HFFc6 (cell line): ENCODE data around the gene PAFAH1B1. TPM values are rescaled to one million over a fixed set of nuclear protein-coding genes. Genes with fewer than 3 reads are reported as not detected.

Source experiments
- DNase-seq: peaks from one replicate; pipeline ENCODE4 v3.0.0-alpha.2; 2018
- H3K27ac Mint-ChIP-seq: 2 replicates; pipeline ENCODE4 v1.8.0; 2020; ENCODE audit warnings: mild to moderate bottlenecking, mixed read lengths
- H3K27me3 Mint-ChIP-seq: 2 replicates; pipeline ENCODE4 v1.8.0; 2021; ENCODE audit warnings: mild to moderate bottlenecking, moderate library complexity, mixed read lengths; ENCODE audit not compliant: insufficient read depth
- H3K36me3 Mint-ChIP-seq: 2 replicates; pipeline ENCODE4 v1.8.0; 2021; ENCODE audit warnings: low read depth, mixed read lengths
- H3K4me1 Mint-ChIP-seq: 2 replicates; pipeline ENCODE4 v1.8.0; 2020; ENCODE audit warnings: low read depth, mixed read lengths
- H3K4me3 Mint-ChIP-seq: 2 replicates; pipeline ENCODE4 v1.8.0; 2020; ENCODE audit warnings: mild to moderate bottlenecking, moderate library complexity, mixed read lengths
- H3K9me3 Mint-ChIP-seq: 2 replicates; pipeline ENCODE4 v1.8.0; 2020; ENCODE audit warnings: mild to moderate bottlenecking, mixed read lengths
- total RNA-seq, 6 experiments: library from RNA; stranded (reverse); fragmentation: NEBNext Ultra II Directional; extraction: Animal tissue kit (Norgen Biotek cat#: 25700); gene quantifications; 2 replicates in 1 of 6; 3 replicates in 5 of 6; pipeline ENCODE4 v1.2.3, GENCODE V29; 2021
- TF ChIP-seq, protein P1 (sequence below): fragments of 200-600 bp; sonication (generic); IDR thresholded peaks from 2 replicates; pipeline ENCODE4 v1.5.0; 2021; ENCODE audit warnings: antibody characterized with exemption, mild to moderate bottlenecking

Gene PAFAH1B1
- total RNA-seq, 6 experiments from 2014 or later = 159 to 186 (median 167) TPM

DNA sequence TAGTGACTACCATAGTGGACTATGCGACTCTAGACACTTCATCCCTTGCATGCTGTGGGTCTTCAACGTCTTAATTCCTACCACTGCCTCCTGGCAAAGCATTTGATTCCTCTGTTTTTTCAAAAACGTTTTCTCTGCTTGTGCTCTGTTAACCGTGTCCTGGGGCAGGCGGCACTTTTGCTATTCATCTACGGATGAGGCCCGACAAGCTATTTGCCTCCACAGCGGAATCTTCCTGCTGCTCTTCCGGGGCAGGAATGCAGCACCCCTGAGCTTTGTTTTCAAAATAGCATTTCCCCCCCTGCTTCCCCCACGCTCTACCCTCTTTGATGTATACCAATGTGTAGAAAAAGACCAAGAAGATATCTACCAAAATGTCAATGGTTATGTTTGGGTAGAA, 42.0 kb upstream of the PAFAH1B1 start:
- H3K4me3 Mint-ChIP-seq = no peak overlapping the region
- no peak overlapping the region for H3K27ac Mint-ChIP-seq
- no peaks in the 10 kb centered on the region; the same call in 1 of the 2 replicates for H3K9me3 Mint-ChIP-seq
- no peak for DNase-seq
- peaks cover 22% of the 10 kb centered on the region for H3K27me3 Mint-ChIP-seq
- no peaks in the 10 kb centered on the region; the same call in 1 of the 2 replicates for H3K36me3 Mint-ChIP-seq
- TF ChIP-seq, protein P1, sequence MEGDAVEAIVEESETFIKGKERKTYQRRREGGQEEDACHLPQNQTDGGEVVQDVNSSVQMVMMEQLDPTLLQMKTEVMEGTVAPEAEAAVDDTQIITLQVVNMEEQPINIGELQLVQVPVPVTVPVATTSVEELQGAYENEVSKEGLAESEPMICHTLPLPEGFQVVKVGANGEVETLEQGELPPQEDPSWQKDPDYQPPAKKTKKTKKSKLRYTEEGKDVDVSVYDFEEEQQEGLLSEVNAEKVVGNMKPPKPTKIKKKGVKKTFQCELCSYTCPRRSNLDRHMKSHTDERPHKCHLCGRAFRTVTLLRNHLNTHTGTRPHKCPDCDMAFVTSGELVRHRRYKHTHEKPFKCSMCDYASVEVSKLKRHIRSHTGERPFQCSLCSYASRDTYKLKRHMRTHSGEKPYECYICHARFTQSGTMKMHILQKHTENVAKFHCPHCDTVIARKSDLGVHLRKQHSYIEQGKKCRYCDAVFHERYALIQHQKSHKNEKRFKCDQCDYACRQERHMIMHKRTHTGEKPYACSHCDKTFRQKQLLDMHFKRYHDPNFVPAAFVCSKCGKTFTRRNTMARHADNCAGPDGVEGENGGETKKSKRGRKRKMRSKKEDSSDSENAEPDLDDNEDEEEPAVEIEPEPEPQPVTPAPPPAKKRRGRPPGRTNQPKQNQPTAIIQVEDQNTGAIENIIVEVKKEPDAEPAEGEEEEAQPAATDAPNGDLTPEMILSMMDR = no peak
- peaks cover 7% of the 10 kb centered on the region for H3K4me1 Mint-ChIP-seq

DNA sequence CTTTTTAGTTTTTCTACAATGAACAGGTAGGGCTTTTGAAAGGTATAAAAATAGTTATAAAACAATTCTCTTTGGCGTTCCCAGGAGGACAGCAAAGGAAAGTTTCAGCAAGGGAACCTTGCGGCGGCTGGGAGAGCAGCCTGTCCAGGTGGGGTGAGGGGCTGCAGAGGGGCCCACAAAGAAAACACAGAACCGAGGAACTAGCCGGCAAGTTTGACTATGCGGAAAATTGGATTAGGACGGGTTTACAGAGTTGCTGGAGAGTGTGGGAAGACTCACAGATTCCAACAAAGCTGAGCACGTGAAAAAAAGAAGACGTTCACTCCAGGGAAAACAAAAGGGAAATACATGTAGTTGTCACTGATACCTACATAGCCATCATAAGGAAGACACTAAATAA, 41.5 kb upstream of the PAFAH1B1 start:
- Mint-ChIP-seq H3K4me3 (no peak overlapping the region), H3K27ac (no peak overlapping the region), H3K9me3 (no peaks in the 10 kb centered on the region; the same call in 1 of the 2 replicates), H3K36me3 (no peaks in the 10 kb centered on the region; the same call in 1 of the 2 replicates), H3K4me1 (peaks cover 7% of the 10 kb centered on the region), H3K27me3 (peaks cover 22% of the 10 kb centered on the region)
- TF ChIP-seq, protein P1 = no peak
- no peak for DNase-seq

DNA sequence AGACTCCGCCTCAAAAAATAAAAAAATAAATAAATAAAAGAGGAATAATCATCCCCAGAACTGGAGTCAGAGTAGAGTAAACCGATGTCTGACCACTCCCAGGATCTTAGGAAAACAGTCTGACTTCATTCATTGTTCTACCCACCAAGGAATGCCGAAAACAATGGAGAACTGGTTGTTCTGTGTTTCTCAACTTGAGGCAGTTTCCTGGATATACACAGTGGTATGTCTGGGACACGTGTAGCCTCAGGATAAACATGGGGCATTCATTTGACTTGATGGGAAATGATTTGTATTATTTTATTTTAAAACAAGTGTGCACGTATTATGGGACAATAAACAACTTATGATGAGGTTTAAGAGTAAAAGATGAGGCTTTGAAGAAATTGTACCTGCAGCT, 32.8 kb upstream of the PAFAH1B1 start:
- peaks cover 18% of the 10 kb centered on the region for H3K9me3 Mint-ChIP-seq
- TF ChIP-seq, protein P1 = no peak
- H3K27me3 Mint-ChIP-seq = peaks cover 16% of the 10 kb centered on the region
- no peaks in the 10 kb centered on the region for H3K4me1 Mint-ChIP-seq
- H3K4me3 Mint-ChIP-seq = no peak overlapping the region
- DNase-seq = no peak
- H3K27ac Mint-ChIP-seq = no peak overlapping the region
- H3K36me3 Mint-ChIP-seq = no peaks in the 10 kb centered on the region; the same call in none of the 2 replicates

DNA sequence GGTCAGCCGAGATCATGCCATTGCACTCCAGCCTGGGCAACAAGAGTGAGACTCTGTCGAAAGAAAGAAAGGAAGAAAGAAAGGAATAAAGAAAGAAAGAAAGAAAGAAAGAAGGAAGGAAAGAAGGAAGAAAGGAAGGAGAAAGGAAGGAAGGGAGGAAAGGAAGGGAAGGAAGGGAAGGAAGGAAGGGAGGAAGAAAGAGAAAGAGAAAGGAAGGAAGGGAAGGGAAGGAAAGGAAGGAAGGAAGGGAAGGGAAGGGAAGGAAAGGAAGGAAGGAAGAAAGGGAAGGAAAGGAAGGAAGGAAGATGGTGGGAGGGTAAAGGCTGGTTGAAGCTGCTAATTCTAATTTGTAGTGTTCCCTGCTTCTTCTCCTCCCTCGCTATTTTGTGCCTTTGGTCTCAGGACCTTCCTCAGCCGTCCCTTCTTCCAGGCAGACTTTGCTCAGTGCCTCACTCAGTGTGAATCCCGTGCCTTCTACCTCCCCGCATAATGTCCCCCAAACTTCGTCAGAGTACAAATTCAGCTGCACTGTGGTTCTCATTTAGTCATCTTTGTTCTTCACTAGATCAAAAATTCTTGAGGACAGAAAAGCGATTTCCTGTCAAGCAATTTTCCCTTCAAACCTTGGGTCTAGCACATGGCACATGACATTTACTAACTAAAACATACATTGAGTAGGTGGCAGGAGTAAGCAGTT, 31.1 kb upstream of the PAFAH1B1 start:
- Mint-ChIP-seq H3K27ac (no peak overlapping the region), H3K4me3 (no peak overlapping the region), H3K27me3 (peaks cover 16% of the 10 kb centered on the region), H3K9me3 (peaks cover 18% of the 10 kb centered on the region), H3K36me3 (no peaks in the 10 kb centered on the region; the same call in 1 of the 2 replicates), H3K4me1 (no peaks in the 10 kb centered on the region)
- DNase-seq = no peak
- TF ChIP-seq, protein P1 = no peak

DNA sequence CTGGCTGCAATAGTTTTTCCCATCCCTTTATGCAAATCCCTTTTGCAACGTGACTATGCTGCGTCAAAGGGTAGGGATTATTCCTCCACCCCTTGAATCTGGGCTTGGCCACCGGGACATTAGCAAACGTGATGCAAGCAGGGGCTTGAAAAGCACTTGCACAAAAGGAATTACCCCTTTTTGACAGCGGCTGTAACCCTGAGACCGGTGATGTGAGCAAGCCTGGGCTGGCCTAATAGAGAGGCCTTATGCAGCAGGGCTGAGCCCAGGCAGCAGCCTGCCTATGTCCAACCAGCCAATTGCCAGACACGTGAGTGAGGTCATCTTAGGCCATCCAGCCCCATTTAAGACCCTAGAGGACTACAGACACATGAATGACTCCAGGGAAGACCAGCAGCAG, 30.4 kb upstream of the PAFAH1B1 start:
- H3K36me3 Mint-ChIP-seq = no peaks in the 10 kb centered on the region; the same call in 1 of the 2 replicates
- peaks cover 18% of the 10 kb centered on the region for H3K9me3 Mint-ChIP-seq
- H3K4me3 Mint-ChIP-seq = no peak overlapping the region
- no peak overlapping the region for H3K27ac Mint-ChIP-seq
- H3K27me3 Mint-ChIP-seq = peaks cover 13% of the 10 kb centered on the region
- TF ChIP-seq, protein P1 = no peak
- no peak for DNase-seq
- no peaks in the 10 kb centered on the region for H3K4me1 Mint-ChIP-seq
